ENCODE results near the gene FAM3A.

Gene FAM3A

DNA sequence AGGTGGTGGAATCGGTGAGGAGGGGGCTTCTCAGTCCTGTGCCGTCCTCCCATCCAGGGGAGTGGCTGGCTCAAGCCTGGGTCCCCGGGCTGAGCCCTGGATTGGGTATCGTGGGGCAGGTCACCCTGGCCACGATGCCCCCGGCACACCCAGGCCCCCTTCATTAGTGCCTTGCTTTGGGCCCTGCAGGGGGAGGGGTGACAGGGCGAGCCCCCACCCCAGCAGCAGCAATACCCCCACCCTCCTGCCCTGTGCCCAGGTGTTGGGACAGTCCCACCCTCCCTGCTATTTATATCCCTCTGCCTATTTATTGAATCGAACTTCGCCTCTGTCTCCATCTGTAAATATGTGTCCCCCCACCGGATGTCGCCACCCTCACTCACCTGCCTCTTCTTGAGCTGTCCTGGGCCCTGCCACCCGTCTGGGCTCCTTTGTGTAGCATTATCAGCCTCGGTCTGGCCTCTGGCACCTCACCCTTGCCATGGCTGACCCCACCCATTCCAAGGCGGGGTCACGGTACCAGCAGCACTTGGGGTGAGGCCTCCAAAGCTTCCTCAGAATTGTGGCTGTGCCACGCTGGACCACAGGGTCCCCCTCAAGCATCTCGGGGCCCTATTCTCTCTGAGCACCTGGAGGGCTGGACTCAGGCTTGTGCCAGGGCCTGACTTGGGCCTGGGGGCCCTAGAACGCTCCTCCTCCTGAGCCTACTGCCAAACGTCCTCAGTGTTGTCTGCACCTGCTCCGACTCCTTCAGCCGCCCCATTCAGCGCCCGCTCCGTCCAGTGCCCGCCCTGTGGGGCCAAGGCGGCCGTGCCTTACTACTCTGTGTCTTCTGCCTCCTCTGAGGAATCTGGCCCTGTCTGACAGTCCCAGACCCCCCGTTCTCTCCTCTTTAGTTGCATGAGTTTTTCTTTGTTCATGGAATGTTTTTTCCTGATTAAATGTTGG lies 43.1 kb downstream of the FAM3A start:
- H3K27me3 ChIP-seq (replicated peaks), result no peaks in the 10 kb centered on the region
- peaks cover 10% of the 10 kb centered on the region for H3K36me3 ChIP-seq (replicated peaks)
- TF ChIP-seq, protein P1, sequence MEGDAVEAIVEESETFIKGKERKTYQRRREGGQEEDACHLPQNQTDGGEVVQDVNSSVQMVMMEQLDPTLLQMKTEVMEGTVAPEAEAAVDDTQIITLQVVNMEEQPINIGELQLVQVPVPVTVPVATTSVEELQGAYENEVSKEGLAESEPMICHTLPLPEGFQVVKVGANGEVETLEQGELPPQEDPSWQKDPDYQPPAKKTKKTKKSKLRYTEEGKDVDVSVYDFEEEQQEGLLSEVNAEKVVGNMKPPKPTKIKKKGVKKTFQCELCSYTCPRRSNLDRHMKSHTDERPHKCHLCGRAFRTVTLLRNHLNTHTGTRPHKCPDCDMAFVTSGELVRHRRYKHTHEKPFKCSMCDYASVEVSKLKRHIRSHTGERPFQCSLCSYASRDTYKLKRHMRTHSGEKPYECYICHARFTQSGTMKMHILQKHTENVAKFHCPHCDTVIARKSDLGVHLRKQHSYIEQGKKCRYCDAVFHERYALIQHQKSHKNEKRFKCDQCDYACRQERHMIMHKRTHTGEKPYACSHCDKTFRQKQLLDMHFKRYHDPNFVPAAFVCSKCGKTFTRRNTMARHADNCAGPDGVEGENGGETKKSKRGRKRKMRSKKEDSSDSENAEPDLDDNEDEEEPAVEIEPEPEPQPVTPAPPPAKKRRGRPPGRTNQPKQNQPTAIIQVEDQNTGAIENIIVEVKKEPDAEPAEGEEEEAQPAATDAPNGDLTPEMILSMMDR (IDR thresholded peaks at IDR 0.05; ENCODE audit: low read depth, low read length, missing control alignments), result no peak
- in situ Hi-C loops (cut with HindIII; ENCODE audit: low pct_ligation_motif_present, low sequenced_read_pairs), result no loop called here
- no peak overlapping the region for H3K27ac ChIP-seq
- H3K4me3 ChIP-seq (ENCODE audit: low read depth, low read length), result no peak overlapping the region
- DNase-seq, result no peak

DNA sequence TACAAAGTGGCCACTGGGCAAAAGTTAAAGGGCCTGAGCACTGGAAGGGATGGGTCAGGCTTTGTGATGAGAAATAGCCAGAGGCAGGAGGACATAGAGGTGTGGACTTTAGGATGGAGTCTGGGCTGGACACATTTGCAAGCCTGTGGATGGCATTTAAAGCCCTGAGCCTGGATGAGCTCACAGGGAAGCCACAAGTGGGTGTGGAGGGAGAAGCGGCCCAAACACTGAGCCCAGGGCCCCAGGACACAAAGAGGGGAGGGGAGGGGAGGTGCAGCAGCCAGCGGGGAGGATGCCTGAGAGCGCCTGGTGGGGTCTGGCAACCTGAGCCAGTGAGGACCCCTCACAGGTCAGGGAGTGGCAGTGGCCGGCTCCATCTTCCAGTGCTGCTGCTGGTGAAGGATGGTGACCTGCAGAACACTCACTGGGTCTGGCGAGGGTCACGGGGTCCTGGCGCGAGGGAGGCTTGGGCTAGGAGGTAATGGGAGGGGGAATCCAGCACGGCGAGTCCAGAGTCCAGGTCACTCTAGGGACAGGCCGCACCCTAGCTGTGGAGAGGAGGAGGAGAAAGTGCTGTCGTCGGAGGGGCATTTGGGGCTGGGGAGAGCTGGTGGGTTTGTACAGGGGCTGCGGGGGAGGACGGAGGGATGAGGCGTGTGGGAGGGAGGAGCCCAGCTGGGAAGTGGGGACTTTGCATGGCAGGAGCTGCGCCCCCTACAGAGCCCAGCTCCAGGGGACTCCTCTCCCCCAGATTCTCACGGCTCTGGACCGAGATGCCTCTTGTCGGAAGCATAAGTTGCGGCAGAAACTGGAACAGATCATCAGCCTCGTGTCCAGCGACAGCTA lies 44.0 kb downstream of the FAM3A start:
- TF ChIP-seq, protein P1 (IDR thresholded peaks at IDR 0.05; ENCODE audit: low read depth, low read length, missing control alignments), result no peak
- no peak for DNase-seq
- Histone ChIP-seq H3K4me3 (ENCODE audit: low read depth, low read length) (no peak overlapping the region), H3K27me3 (replicated peaks) (no peaks in the 10 kb centered on the region), H3K27ac (no peak overlapping the region), H3K36me3 (replicated peaks) (peaks cover 10% of the 10 kb centered on the region)
- in situ Hi-C loops (cut with HindIII; ENCODE audit: low pct_ligation_motif_present, low sequenced_read_pairs), result no loop called here

DNA sequence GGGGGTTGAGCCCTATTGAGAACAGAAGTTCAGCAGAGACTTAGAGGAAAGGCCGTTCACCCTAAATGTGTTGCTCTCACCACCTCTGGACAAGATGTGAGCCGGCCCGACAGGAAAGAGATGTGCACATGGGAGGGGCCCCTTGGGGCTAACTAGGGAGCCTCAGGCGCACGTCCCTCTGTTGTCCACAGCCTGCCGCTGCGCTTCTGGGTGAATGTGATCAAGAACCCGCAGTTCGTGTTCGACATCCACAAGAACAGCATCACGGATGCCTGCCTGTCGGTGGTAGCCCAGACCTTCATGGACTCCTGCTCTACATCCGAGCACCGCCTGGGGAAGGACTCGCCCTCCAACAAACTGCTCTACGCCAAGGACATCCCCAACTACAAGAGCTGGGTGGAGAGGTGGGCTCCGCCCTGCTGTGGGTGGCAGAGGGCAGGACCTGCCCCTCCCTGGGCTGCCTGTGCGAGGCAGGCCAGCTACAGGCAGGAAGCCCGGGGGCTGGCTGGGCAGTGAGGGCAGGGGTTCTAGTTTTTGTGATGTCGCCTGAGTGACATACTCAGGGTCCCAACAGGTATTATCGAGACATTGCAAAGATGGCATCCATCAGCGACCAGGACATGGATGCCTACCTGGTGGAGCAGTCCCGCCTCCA lies 45.0 kb downstream of the FAM3A start:
- peaks cover 10% of the 10 kb centered on the region for H3K36me3 ChIP-seq (replicated peaks)
- TF ChIP-seq, protein P1 (IDR thresholded peaks at IDR 0.05; ENCODE audit: low read depth, low read length, missing control alignments), result no peak
- H3K27ac ChIP-seq, result no peak overlapping the region
- H3K4me3 ChIP-seq (ENCODE audit: low read depth, low read length), result no peak overlapping the region
- no peak for DNase-seq
- no peaks in the 10 kb centered on the region for H3K27me3 ChIP-seq (replicated peaks)
- in situ Hi-C loops (cut with HindIII; ENCODE audit: low pct_ligation_motif_present, low sequenced_read_pairs), result no loop called here

DNA sequence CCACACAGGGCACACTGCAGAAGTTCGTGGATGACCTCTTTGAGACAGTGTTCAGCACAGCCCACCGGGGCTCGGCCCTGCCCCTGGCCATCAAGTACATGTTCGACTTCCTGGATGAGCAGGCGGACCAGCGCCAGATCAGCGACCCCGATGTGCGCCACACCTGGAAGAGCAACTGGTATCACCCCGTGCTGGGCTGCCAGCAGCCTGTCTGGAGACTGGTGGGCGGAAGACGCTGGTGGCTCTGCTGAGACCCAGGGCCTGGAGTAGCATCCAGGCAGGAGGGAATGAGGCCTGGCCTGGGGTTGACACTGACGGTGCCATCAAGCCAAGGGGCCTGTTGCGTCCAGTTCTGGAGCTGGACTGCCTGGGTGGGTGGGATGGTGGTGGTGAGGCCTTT lies 45.6 kb downstream of the FAM3A start:
- Histone ChIP-seq H3K27ac (no peak overlapping the region), H3K4me3 (ENCODE audit: low read depth, low read length) (no peak overlapping the region), H3K27me3 (replicated peaks) (no peaks in the 10 kb centered on the region), H3K36me3 (replicated peaks) (peaks cover 12% of the 10 kb centered on the region)
- TF ChIP-seq, protein P1 (IDR thresholded peaks at IDR 0.05; ENCODE audit: low read depth, low read length, missing control alignments), result no peak
- no peak for DNase-seq
- in situ Hi-C loops (cut with HindIII; ENCODE audit: low pct_ligation_motif_present, low sequenced_read_pairs), result no loop called here

DNA sequence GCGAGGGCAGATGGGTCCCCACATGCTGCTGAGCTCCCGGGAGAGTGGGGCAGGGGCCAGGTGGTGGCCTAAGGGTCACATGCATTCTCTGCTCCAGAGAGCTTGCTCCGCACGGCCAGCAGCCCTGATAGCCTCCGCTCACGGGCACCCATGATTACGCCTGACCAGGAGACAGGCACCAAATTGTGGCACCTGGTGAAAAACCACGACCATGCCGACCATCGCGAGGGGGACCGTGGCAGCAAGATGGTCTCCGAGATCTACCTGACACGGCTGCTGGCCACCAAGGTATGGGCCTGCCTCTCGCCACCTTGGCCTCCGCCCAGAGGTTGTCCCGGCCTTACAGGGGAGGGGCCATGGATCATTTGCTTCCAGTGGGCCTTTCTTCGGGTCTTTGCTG lies 46.2 kb downstream of the FAM3A start:
- H3K36me3 ChIP-seq (replicated peaks), result peaks cover 14% of the 10 kb centered on the region
- in situ Hi-C loops (cut with HindIII; ENCODE audit: low pct_ligation_motif_present, low sequenced_read_pairs), result no loop called here
- H3K27me3 ChIP-seq (replicated peaks), result no peaks in the 10 kb centered on the region
- DNase-seq, result no peak
- TF ChIP-seq, protein P1 (IDR thresholded peaks at IDR 0.05; ENCODE audit: low read depth, low read length, missing control alignments), result no peak
- no peak overlapping the region for H3K4me3 ChIP-seq (ENCODE audit: low read depth, low read length)
- H3K27ac ChIP-seq, result no peak overlapping the region

All from brain microvascular endothelial cell (primary cell).